NCI-H1694 (cell line): Measurements from ENCODE around the gene AKAP6.

Experiments used
- DNase-seq: peaks from one replicate; lab custom pipeline; 2025; lab: John Stamatoyannopoulos, UW

Gene AKAP6

DNA sequence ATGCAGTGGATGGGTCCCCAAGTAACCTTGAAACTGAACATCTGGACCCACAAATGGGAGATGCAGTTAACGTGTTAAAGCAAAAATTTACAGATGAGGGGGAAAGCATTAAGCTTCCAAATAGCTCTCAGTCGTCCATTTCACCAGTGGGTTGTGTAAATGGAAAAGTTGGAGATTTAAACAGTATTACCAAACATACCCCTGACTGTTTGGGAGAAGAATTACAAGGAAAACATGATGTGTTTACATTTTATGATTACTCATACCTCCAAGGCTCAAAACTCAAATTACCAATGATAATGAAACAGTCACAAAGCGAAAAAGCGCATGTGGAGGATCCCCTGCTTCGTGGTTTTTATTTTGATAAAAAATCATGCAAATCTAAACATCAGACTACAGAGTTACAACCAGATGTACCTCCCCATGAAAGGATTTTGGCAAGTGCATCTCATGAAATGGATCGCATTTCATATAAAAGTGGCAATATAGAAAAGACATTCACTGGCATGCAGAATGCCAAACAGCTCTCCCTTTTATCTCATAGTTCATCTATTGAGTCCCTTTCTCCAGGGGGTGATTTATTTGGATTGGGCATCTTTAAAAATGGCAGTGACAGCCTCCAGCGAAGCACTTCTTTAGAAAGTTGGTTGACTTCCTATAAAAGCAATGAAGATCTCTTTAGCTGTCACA lies 493.0 kb downstream of the AKAP6 start:
- no peak for DNase-seq

DNA sequence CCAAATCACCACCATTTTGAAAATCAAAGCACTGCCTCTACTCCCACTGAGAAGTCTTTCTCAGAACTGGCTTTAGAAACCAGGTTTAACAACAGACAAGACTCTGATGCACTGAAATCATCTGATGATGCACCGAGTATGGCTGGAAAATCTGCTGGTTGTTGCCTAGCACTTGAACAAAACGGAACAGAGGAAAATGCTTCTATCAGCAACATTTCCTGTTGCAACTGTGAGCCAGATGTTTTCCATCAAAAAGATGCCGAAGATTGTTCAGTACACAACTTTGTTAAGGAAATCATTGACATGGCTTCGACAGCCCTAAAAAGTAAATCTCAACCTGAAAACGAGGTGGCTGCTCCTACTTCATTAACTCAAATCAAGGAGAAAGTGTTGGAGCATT lies 494.6 kb downstream of the AKAP6 start:
- no peak for DNase-seq

DNA sequence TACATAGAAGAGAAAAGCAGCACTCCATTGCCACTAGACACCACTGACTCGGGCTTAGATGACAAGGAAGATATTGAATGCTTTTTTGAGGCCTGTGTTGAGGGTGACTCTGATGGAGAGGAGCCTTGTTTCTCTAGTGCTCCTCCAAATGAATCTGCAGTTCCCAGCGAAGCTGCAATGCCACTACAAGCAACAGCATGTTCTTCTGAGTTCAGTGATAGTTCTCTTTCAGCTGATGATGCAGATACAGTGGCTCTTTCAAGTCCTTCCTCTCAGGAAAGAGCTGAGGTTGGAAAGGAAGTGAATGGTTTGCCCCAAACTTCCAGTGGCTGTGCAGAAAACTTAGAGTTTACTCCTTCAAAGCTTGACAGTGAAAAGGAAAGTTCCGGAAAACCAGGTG lies 495.1 kb downstream of the AKAP6 start:
- no peak for DNase-seq

DNA sequence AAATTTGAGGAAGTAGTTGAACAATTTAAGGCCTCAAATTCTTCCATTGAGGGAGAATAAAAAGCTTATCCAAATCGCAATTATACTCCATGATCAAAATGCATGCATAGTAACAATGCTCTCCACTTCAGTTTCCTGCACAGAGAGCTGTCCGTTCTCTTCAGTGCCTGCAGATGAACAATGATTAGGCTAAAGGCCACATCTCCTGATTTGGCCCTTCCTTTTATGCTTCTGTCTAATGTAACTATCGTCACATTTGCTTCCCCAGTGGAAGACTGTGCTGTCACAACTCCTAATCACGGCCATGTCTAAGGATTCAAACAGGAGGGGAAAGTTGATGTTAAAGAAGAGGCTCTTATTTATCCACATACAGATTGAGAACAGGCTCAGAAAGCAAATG lies 496.0 kb downstream of the AKAP6 start:
- no peak for DNase-seq

DNA sequence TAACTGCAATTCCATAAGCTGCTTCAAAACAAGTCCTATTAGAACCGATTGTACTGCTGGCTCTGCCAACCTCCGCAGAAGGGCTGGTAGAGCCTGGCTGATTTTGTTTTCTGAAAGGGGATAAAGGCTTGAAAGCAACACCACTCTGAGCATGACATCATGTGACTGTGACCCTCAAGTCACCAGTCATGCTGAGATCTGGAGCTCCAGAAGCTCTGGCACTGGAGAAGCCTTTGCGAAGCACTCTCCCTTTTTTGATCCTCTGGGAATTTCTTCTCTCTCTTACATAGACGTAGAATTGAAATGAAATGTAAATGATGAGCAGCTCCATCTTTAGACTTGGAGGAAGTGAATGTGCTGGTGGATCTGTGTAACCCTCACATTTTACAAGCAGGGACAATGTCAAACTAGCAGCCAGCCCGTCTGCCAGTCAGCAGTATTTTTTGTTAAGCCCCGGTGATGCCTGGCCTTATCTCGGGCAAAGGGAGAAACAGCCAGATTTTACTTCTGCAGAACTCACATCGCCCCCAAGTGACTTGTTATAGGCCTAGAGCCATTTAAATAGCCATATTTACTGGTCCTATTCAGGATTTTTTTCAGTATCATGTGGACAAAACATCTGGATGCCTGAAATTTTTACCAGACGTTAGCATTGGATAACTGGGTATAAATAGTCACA lies 497.4 kb downstream of the AKAP6 start:
- DNase-seq, result peak; percentile 44

DNA sequence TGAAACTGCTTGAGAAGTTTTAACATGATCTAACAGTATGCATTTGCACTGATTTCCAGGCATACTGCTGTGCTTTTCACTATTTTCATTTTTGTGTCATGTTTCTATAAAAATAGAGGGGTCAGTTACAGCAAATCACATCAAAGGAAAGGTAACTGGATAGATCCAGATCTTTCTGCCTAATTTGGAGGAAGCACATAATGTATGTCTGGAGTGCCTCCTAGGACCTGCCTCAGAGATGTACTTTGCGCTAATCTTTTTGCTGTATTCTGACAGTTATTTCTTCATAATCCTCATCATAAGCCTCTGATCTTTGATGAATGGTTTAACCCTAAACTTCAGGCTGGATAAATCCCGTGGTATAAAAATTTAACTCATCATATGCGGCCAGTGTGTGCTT lies 498.4 kb downstream of the AKAP6 start:
- no peak for DNase-seq

DNA sequence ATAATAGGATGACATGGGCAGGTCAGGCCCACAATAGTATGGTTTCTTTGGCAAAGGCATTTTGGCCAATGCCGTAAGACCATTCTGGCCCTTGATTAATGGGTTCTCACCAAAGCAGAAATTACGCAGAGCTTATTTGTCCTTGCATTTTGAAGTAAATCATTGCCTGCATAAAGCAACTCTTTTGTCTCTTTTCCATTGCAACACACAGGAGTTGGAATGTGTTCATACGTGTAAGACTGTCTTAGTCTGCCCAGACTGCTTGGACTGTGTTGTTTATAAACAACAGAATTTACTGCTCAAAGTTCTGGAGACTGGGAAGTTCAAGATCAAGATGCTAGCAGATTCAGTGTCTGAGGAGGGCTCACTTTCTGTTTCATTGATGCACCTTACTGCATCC lies 506.8 kb downstream of the AKAP6 start:
- DNase-seq, result no peak

DNA sequence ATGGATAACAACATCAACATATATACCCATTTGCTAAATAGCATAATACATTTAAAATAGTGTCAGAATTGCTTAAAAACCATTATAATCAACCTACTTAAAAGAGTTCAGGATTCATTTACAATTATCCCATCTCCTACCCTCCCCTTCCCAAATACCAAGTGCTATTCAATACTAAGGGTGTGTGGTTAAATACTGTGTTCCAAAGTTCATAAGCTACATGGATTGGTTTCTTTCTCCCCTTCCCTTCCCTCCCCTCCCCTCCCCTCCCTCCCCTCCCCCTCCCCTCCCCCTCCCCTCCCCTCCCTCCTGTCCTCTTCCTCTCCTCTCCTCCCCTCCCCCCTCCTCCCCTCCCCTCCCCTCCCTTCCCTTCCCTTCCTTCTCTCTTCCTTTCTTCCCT lies 512.6 kb downstream of the AKAP6 start:
- no peak for DNase-seq

DNA sequence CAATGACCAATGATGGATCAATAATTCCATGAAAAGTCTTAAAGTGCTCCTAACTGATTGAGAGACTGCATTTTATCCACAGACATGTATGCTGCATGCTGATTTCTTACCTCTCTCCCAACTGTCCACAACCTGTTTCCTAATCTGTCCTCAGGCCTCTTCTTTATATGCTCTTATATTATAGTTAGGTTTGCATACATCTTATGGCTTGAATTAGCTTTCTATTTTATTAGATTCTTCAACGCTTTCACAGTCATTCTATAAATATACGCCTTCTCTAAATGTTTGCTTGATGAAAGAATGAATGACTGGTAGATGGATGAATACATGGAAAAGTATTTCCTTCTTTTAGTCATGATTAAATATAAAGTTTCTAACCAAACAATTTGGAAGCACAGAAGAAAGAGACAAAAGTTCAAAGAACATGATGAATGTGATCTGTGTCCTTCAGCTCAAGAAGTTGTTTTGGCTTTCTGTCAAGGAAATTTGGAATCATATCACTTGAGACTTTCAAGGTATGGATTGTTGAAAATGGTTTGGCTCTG lies 517.8 kb downstream of the AKAP6 start:
- no peak for DNase-seq

DNA sequence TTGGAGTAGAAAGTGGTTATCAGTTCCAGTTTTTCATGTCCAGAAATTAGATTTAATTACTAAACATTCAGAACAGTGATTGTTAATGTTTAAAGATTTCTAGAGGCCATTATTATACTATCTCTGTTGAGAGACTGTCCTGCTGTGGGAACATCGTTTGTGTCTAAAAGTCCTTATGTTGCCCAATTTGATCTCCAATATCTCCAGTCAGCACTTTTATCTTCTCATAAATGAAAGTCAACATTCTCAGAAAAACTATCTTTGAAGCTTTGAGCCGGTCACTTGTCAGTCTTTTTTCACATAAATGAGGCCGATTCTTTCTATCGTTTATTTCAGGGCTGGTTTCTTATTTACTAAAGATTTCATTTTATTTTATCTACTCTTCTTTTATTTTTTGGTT lies 518.8 kb downstream of the AKAP6 start:
- DNase-seq, result no peak

DNA sequence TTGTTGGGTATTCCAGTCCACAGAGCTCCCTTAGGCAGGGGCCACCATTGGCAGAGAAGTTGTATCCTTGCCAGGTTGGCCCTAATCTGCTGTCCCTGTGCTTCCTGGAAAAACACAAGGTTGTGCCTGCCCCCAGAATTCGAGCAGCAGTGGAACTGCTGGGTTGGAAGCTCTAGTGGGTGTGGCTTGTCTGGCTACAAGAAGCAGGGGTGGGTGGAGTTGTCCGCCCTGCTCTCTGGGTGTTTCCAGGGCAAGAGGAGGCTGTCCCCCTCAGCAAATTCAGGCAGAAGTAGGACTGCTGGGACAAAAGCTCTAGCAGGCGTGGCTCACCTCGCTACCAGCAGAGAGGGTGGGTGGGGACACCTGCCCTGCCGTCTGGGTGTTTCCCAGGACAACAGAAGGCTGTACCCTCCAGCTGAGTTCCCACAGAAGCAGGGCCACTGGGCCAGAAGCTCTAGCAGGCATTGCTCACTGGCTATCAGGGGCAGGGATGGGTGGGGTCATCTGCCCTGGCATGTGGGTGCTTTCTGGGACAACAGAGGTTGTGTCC lies 536.8 kb downstream of the AKAP6 start:
- no peak for DNase-seq

DNA sequence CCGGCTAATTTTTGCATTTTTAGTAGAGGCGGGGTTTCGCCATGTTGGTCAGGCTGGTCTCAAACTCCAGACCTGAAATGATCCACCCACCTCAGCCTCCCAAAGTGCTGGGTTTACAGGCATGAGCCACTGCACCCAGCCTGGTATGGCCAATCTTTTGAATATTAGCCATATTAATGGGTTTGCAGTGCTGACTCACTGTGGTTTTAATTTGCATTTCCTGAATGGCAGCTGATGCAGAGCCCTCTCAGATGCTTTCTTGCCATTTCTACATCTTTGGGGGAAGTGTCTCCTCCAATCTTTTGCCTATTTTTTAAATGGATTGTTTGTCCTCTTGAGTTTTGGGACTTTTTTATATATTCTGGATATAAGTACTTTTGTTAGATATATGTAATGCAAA lies 554.1 kb downstream of the AKAP6 start:
- no peak for DNase-seq
